HG03097 (cell line): ENCODE results near the gene RDX.
"Not testable (repeated sequence)": the region's sequence is repeated elsewhere in the genome, so short reads cannot be mapped to it uniquely, and the experiment has no call there.

Experiments
- ATAC-seq: cut with Tn5 transposase; IDR thresholded peaks from one replicate; pipeline ENCODE4 v1.9.1; 2021; ENCODE audit not compliant: unreplicated experiment, low FRiP score

RDX gene

DNA sequence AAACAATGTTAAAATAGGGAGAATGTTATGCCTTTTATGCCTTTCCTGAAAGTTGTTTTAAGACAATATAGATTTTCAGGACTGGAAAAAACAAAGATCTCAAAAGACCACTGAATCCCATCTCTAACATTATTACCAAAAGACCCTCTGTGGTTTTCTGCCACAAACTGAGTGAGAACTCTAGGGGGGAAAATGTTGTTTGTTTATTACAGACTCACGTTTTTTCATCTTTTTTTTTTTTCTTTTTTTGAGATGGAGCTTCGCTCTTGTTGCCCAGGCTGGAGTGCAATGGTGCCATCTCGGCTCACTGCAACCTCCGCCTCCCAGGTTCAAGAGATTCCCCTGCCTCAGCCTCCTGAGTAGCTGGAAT lies 9.6 kb upstream of the RDX start:
- ATAC-seq: not testable (repeated sequence)

DNA sequence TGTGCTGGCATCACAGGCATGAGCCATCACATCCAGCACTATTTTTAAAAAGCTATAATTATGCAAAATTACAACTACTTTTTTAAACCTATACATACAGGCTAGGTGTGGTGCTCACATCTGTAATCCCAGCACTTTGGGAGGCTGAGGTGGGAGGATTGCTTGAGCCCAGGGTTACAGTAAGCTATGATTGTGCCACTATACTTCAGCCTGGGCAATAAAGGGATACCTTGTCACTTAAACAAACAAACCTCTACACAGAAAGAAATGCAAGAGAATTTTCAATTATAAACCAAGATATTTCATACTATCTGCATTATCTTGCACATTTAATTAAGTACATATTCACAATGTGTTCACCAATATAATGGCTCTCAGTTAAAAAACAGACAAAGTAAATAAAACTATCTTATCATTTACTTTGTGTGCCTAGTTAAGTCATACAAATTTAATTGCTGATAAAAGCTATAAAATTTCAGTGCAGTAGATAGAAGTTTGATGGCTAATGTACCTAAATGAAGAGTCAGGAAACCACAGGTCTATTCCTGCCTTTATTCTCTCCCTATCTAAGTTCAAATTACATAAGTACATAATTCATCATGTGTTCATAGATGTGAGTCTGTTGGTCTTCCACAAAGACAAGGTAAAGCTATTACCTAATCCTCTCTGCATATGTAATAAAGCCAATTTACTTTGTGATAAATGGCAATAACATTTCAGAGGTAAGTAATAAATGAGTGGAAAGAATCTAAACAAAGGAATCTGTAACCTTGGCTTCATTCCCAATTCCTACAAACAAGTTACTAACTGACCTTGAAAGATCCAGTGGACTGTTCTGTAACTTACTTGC lies 9.0 kb upstream of the RDX start:
- no peak for ATAC-seq

DNA sequence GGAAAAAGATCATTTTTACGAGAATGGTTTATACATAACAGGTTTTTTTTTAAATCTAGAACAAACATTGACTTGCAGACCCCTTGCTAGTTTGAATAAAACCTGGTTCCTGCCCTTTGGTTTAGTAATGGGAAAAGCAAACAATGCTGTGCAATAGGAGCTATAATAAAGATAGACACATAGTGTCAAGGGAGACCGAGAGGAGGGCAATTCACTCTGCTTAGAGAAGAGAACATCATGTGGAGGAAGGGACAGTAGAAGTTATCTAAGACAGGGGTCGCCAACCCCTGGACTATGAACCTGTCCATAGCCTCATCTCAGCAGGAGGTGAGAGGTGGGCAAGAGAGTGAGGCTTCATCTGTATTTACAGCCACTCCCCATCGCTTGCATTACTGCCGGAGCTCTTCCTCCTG lies 7.0 kb upstream of the RDX start:
- ATAC-seq: no peak

DNA sequence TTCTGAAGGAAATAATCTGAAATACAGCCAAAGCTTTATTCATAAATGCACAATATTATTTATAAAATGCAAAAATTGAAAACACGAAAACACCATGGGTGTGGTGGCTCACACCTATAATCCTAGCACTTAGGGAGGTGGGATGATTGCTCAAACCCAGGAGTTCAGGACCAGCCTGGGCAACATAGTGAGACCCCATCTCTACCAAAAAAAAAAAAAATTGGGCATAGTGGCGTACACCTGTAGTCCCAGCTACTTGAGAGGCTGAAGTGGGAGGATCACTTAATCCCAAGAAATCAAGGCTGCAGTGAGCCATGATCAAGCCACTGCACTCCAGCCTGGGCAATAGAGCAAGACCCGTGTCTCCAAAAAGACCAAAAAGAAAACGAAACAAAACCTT lies 5.2 kb upstream of the RDX start:
- ATAC-seq: no peak

DNA sequence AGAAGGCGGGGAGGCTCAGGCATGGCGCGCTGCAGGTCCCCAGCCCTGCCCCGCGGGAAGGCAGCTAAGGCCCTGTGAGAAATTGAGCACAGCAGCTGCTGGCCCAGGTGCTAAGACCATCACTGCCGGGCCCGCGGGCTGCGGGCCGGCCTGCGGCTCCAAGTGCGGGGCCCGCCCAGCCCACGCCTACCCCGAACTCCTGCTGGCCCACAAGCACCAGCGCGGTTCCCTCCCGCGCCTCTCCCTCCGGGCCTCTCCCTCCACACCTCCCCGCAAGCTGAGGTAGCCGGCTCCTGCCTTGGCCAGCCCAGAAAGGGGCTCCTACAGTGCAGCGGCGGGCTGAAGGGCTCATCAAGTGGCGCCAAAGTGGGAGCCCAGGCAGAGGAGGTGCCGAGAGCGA lies 4.6 kb upstream of the RDX start:
- no peak for ATAC-seq

DNA sequence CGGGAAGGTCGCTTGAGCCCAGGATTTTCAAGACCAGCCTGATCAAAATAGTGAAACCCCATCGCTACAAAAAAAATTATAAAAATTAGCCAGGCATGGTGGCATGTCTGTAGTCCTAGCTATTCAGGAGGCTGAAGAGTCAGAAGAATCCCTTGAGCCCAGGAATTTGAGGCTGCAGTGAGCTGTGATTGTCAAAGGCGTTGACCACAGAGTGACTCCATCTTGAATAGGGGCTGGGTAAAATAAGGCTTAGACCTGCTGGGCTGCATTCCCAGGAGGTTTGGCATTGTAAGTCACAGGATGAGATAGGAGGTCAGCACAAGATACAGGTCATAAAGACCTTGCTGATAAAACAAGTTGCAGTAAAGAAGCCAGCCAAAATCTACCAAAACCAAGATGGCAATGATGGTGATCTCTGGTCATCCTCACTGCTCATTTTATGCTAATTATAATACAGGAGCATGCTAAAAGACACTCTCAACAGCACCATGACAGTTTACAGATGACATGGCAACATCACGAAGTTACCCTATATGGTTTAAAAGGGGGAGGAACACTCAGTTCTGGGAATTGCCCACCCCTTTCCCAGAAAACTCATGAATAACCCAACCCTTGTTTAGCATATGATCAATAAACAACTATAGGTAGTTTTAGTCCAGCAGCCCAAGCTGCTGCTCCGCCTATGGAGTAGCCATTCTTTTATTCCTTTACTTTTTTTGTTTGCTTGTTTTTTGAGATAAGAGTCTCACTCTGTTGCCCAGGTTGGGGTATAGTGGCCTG lies 2.8 kb upstream of the RDX start:
- ATAC-seq: no peak

DNA sequence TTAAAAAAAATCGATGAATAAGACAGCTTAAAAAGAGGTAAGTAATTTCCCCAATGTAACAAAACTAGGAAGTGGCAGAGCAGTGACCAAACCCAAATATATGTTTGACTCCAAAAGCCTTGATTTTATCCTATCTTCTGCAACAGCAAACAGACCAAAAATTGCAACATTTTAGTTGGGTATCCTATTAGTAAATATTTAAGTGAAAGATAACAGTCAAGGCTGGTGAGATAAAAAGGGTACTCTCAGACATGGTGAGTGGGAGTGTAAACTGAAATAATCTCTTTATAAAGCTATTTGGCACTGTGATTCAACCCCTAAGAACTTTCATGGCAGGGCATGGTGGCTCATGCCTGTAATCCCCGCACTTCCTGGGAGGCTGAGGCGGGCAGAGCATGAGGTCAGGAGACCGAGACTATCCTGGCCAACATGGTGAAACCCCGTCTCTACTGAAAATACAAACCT lies 1.9 kb upstream of the RDX start:
- ATAC-seq: no peak

DNA sequence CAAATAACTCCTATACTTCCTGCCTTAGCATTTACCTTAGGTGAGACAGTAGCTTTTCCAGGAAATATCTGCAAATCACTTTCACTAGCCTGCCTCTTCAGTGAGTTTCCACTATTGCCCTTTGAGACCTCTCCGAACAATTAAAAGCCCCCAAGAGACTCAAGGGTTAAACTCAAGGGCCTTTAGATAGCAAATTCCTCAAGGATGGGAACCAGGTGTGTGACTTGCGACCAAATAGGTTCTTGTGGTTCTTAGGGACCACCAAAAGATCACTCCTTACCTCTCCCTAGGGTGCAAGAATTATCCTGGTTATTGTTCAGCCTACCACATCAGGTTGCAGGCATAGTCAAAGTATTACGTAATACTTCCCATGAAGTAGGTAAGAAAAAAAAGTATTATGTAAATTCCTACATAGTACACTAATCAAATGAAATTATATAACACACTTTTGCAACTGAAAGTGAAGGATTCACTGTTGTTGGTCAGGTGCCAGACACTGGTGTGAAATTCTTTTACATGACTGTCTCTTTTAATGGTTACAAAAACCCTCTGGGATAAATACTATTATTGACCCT lies 1.4 kb upstream of the RDX start:
- no peak for ATAC-seq

DNA sequence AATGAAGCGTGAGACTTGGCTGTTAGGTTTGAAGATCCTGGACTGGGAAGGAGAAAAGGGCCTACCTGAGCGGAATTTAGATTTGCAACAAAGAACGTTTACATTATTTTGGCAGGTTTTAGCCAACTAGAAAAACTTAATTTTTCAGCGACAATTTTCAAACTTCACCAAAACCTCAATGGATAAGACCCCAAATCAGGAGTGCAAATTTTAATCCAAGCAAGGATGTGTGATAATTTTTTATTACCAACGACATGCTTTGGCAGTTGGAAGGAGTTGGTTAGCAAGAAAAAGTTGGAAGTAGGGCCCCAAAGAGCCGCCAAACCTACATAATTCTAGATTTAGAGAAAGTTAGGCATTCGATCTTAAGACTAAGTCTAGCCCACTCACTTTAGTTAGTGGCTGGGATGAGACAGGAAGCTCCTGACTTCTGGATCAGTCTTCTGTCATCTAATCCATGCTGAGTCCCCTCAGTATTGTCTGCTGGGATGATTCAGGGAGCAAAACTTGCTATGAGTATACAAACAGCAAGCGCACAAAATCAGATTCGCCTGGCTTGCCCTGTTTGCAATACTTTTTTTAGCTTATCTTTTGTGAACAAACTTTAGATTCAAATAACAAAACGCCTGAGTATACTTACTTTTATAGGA lies 787 bp upstream of the RDX start:
- no peak for ATAC-seq

DNA sequence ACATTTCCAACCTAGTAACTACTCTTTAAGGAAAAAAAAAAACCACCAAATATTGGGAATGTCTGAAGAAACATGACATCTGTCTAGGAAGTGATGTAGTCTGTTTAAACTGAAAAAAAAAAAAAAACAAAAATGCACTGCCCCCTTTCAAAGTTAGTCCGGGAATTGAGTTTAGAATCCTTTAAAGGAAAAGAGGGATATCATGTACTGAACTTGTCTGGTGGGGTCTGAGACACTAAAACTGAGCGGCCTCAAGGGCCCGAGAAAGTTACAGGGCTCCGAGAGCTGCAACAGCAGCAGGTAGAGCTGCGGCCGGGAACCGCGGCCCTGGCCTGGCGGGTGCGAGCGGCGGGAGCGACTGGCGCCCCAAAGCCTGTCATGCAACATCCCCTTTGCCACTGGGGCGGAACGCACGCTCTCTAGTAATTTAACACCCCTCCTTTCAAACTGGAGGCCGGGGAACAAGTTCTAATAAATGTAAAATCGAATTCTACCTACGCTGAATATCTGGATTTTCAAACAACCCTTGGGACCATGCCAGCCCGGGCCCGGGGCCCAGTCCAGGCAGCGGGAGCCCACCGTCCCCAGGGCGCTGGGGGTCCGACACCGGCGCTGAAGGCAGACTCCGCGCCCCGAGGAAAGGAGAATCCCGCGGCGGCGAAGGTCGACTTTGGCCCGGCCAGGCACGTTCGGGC lies 736 bp downstream of the RDX start:
- ATAC-seq: peak; percentile 56

DNA sequence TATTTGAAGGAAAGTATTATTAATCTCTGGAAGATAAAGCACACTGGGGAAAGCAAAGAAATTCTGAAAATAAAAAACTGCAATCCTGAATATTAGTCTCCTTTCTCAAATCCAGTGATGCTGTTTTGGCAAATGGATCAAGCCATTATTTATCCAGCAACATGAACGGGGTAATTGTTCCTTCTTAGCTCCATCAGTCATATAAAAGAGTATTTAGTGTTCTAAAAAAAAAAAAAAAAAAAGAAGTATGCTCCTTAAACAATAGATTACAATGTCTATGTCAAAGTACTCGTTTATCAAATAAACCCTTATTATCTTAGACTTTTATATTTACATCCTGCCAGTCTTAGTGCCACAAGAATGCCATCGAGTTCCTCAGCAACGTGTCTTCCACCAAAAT lies 1.3 kb downstream of the RDX start:
- no peak for ATAC-seq

DNA sequence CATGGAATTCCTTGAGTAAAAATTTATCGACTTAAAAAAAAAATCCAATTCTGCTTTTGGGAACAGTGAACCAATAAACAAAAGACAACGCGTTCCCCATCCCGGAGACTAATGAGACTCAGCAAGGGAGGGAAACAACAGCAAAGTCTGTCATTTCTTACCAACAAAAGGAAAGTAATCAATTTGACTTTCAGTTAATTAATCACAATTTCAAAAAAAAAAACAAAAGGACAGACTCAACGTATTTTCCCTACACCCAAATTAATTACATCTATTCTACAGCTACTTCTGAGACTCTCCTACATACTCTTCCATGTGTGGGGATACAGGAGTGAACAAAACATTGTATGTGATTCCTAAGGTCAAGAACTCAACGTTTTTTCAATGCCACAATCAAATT lies 1.9 kb downstream of the RDX start:
- ATAC-seq: no peak

DNA sequence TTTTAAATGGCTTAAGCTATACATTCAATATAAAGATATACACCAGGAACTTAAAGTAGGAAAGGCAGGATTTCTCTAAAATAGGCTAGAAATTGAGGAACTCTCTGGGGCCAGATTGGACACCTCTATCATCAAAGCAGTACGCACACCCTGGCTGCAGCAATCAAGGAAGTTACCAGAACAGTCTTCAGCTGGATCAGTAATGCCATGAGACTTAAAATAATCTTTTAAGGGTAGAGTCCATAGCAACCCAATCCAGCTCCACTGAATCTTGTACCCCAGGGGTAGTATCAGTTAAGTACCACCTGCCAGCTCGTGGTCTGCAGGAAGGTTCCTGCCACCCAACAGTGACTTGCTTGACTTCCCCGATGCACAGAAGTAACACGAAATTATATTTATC lies 3.0 kb downstream of the RDX start:
- ATAC-seq: no peak

DNA sequence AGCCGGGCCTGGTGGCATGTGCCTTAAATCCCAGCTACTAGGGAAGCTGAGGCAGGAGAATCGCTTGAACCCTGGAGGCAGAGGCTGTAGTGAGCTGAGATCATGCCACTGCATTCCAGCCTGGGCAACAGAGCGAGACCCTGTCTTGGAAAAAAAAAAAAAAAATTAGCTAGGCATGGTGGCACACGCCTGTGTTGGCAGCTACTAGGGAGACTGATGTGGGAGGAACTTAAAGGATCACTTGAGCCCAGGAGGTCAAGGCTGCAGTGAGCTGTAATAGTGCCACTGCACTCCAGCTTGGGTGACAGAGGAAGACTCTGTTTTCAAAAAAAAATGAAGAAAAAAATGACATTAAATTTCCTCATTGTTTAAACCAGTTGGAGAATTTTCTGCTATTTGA lies 4.3 kb downstream of the RDX start:
- not testable (repeated sequence) for ATAC-seq

DNA sequence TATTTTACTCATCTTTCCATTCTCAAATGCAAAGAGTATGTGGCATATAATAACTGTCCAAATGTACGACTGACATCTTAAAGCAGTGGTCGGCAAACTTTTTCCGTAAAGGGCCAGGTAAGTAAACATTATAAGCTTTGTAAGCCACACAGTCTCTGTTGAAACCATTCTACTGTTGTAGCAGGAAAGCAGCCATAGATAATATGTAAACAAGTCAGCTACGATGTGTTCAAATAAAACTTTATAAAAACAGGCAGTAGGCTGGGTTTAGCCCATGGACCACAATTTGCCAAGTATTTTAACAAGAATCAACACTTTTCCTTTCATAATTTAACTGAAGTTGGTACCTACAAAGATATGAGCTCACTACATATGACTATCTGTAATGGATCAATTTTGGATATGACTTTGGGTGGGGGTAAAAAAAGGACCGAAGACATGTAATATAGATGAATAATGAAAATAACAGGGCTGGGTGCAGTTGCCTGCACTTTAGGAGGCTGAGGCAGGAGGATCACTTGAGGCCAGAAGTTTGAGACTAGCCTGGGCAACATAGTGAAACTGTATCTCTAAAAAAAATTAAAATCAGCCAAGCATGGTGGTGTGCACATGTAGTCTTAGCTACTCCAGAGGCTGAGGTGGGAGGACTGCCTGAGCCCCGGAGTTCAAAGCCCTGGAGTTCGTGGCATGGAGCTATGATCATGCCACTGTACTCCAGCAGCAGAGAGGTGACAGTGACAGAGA lies 5.7 kb downstream of the RDX start:
- no peak for ATAC-seq

DNA sequence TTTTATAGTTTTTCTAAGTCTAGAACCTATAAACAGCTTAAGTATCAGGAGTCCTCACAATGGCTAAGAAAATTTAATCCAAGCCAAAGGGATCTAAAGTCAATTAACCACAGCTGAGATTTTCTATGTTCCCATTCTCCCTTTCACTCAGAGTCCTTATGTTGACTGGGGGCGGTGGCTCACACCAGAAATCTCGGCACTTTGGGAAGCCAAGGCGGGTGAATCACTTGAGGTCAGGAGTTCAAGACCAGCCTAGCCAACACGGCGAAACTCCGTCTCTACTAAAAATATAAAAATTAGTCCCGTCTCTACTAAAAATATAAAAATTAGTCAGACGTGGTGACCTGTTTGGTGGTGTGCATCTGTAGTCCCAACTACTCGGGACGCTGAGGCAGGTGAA lies 6.9 kb downstream of the RDX start:
- ATAC-seq: no peak

DNA sequence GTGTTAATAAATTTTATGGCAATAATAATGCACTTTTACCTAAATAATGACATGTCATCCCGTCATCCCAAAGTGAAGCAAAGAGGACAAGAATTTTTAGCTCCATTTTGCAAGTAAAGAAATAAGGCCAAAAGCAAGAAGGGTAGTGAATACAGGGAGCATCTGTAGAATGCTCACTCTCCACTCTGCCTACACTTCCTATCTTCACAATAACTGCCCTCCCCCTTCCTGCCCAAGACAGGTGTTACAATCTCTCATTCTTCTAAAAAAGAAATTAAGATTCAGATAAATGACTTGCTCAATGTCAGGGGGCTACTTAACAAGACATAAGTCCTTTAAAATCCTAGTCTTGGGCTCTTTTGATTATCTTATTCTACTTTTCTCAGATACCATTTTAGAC lies 8.9 kb downstream of the RDX start:
- no peak for ATAC-seq

DNA sequence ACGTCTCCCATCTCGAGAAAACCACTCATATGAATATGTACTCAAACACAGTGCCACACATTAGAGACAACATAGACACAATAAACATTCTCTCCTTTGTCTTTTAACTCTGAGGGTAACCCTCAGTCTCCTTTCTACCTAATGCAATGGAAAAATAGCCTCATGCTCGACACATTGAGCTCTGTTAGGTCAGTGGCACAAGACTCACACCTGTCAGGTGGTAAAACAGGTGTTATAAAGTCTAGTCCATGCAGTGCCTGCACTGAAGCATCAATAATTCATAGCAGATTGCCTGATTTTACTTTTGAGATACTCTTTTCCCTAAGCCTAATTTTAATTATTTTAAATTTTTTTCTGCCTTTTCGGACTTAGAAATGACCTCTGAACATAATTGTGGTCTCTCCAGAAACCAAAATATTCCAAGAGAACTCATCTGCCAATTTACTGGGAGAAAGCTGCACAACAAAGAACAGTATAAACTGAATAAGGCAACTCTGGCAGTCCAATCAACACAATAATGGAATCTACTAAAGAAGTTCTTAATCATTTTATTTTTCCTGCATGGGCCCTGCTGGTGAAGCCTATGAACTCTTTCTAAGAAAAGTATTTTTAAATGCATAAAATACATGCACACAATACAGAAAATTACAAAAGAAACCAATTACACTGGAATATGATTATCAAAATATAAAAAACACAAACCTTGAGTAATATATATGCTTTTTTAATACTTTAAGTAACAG lies 9.9 kb downstream of the RDX start:
- no peak for ATAC-seq

DNA sequence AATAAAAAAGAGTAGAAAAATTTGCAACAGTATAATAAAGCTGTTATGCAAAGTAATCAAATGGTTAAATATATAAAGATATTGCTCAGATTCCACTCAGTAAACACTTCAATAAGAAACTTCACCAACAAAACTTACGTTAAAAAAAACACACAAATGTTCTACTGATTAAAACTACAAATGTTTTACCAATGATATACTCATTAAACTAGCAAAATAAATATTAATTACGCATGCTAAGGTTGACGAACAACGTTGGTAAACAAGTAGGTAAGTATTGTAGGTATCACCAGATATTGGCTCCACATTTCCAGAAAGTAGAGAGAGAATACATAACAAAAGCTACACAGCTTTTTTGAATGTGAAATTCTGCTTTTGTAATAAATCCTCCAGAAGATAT lies 12.6 kb downstream of the RDX start:
- no peak for ATAC-seq
